ENCODE results near the gene RPS19BP1. TPM values are rescaled to one million over a fixed set of nuclear protein-coding genes. Genes with fewer than 3 reads are reported as not detected.

RPS19BP1 gene
- total RNA-seq, 2 donors from 2014 or later: 42.6 to 47.3 TPM

GRCh38 chr22:39553429-39553828 is 20.9 kb upstream of the RPS19BP1 start:
- ATAC-seq (no peak), DNase-seq (no peak)
- Mint-ChIP-seq H3K4me1 (peaks cover 11% of the 10 kb centered on the region), H3K27me3 (peaks cover 45% of the 10 kb centered on the region), H3K36me3 (ENCODE audit: low read depth) (peaks cover 8% of the 10 kb centered on the region), H3K4me3 (no peak overlapping the region), H3K27ac (no peak overlapping the region)
- H3K9me3 ChIP-seq (ENCODE audit: control insufficient read depth, low read length, poor library complexity, severe bottlenecking): no peaks in the 10 kb centered on the region

- Mint-ChIP-seq H3K4me3 (no peak overlapping the region), H3K27ac (no peak overlapping the region), H3K4me1 (peaks cover 7% of the 10 kb centered on the region), H3K27me3 (peaks cover 58% of the 10 kb centered on the region), H3K36me3 (ENCODE audit: low read depth) (peaks cover 8% of the 10 kb centered on the region)
- no peaks in the 10 kb centered on the region for H3K9me3 ChIP-seq (ENCODE audit: control insufficient read depth, low read length, poor library complexity, severe bottlenecking)
- DNase-seq: no peak
- no peak for ATAC-seq
These were observed 15.0 kb upstream of the RPS19BP1 start for GRCh38 chr22:39547587-39547947.

GRCh38 chr22:39546889-39547586 is 14.5 kb upstream of the RPS19BP1 start:
- Mint-ChIP-seq H3K27ac (no peak overlapping the region), H3K36me3 (ENCODE audit: low read depth) (peaks cover 8% of the 10 kb centered on the region), H3K4me3 (no peak overlapping the region), H3K4me1 (peaks cover 6% of the 10 kb centered on the region), H3K27me3 (peaks cover 58% of the 10 kb centered on the region)
- no peak for ATAC-seq
- no peaks in the 10 kb centered on the region for H3K9me3 ChIP-seq (ENCODE audit: control insufficient read depth, low read length, poor library complexity, severe bottlenecking)
- DNase-seq: no peak

GRCh38 chr22:39545386-39546365 is 13.1 kb upstream of the RPS19BP1 start:
- Mint-ChIP-seq H3K27me3 (peaks cover 46% of the 10 kb centered on the region), H3K36me3 (ENCODE audit: low read depth) (peaks cover 5% of the 10 kb centered on the region), H3K27ac (no peak overlapping the region), H3K4me1 (peaks cover 4% of the 10 kb centered on the region), H3K4me3 (peak overlapping the region; percentile 1)
- H3K9me3 ChIP-seq (ENCODE audit: control insufficient read depth, low read length, poor library complexity, severe bottlenecking): no peaks in the 10 kb centered on the region
- ATAC-seq: peak; percentile 68
- peak; percentile 55 to 56 (median 55) for DNase-seq

GRCh38 chr22:39543095-39543494 is 10.5 kb upstream of the RPS19BP1 start:
- H3K4me1 Mint-ChIP-seq: peaks cover 3% of the 10 kb centered on the region
- no peaks in the 10 kb centered on the region for H3K9me3 ChIP-seq (ENCODE audit: control insufficient read depth, low read length, poor library complexity, severe bottlenecking)
- DNase-seq: no peak
- peaks cover 5% of the 10 kb centered on the region for H3K36me3 Mint-ChIP-seq (ENCODE audit: low read depth)
- peaks cover 33% of the 10 kb centered on the region for H3K27me3 Mint-ChIP-seq
- ATAC-seq: peak; percentile 59
- H3K27ac Mint-ChIP-seq: no peak overlapping the region
- no peak overlapping the region for H3K4me3 Mint-ChIP-seq

- Mint-ChIP-seq H3K36me3 (ENCODE audit: low read depth) (no peaks in the 10 kb centered on the region), H3K4me1 (peaks cover 2% of the 10 kb centered on the region), H3K27me3 (peaks cover 3% of the 10 kb centered on the region), H3K4me3 (no peak overlapping the region), H3K27ac (no peak overlapping the region)
- ATAC-seq (no peak), DNase-seq (no peak)
- H3K9me3 ChIP-seq (ENCODE audit: control insufficient read depth, low read length, poor library complexity, severe bottlenecking): no peaks in the 10 kb centered on the region
These were observed 5.4 kb upstream of the RPS19BP1 start for GRCh38 chr22:39537975-39538374.

- ATAC-seq: no peak
- no peak for DNase-seq
- no peaks in the 10 kb centered on the region for H3K9me3 ChIP-seq (ENCODE audit: control insufficient read depth, low read length, poor library complexity, severe bottlenecking)
- H3K4me1 Mint-ChIP-seq: peaks cover 12% of the 10 kb centered on the region
- no peak overlapping the region for H3K4me3 Mint-ChIP-seq
- H3K27ac Mint-ChIP-seq: no peak overlapping the region
- no peaks in the 10 kb centered on the region for H3K27me3 Mint-ChIP-seq
- no peaks in the 10 kb centered on the region for H3K36me3 Mint-ChIP-seq (ENCODE audit: low read depth)
These were observed 4.2 kb upstream of the RPS19BP1 start for GRCh38 chr22:39536711-39537110.

GRCh38 chr22:39535831-39536449 is 3.4 kb upstream of the RPS19BP1 start:
- H3K27me3 Mint-ChIP-seq: no peaks in the 10 kb centered on the region
- H3K27ac Mint-ChIP-seq: no peak overlapping the region
- DNase-seq: no peak
- H3K36me3 Mint-ChIP-seq (ENCODE audit: low read depth): peaks cover 2% of the 10 kb centered on the region
- no peak for ATAC-seq
- H3K9me3 ChIP-seq (ENCODE audit: control insufficient read depth, low read length, poor library complexity, severe bottlenecking): no peaks in the 10 kb centered on the region
- peaks cover 18% of the 10 kb centered on the region for H3K4me1 Mint-ChIP-seq
- H3K4me3 Mint-ChIP-seq: no peak overlapping the region

GRCh38 chr22:39535357-39535725 is 2.8 kb upstream of the RPS19BP1 start:
- no peaks in the 10 kb centered on the region for H3K9me3 ChIP-seq (ENCODE audit: control insufficient read depth, low read length, poor library complexity, severe bottlenecking)
- Mint-ChIP-seq H3K4me1 (peaks cover 23% of the 10 kb centered on the region), H3K36me3 (ENCODE audit: low read depth) (peaks cover 2% of the 10 kb centered on the region), H3K27ac (no peak overlapping the region), H3K4me3 (no peak overlapping the region), H3K27me3 (no peaks in the 10 kb centered on the region)
- no peak for DNase-seq
- no peak for ATAC-seq

- DNase-seq (peak; percentile 68 to 83 (median 71)), ATAC-seq (no peak)
- H3K4me3 Mint-ChIP-seq: no peak overlapping the region
- H3K9me3 ChIP-seq (ENCODE audit: control insufficient read depth, low read length, poor library complexity, severe bottlenecking): no peaks in the 10 kb centered on the region
- H3K27me3 Mint-ChIP-seq: no peaks in the 10 kb centered on the region
- peaks cover 2% of the 10 kb centered on the region for H3K36me3 Mint-ChIP-seq (ENCODE audit: low read depth)
- peaks cover 28% of the 10 kb centered on the region for H3K4me1 Mint-ChIP-seq
- H3K27ac Mint-ChIP-seq: no peak overlapping the region
These were observed 2.2 kb upstream of the RPS19BP1 start for GRCh38 chr22:39534591-39535356.

- no peak overlapping the region for H3K27ac Mint-ChIP-seq
- H3K9me3 ChIP-seq (ENCODE audit: control insufficient read depth, low read length, poor library complexity, severe bottlenecking): no peaks in the 10 kb centered on the region
- H3K4me1 Mint-ChIP-seq: peaks cover 33% of the 10 kb centered on the region
- H3K4me3 Mint-ChIP-seq: no peak overlapping the region
- DNase-seq (no peak), ATAC-seq (no peak)
- H3K36me3 Mint-ChIP-seq (ENCODE audit: low read depth): peaks cover 2% of the 10 kb centered on the region
- no peaks in the 10 kb centered on the region for H3K27me3 Mint-ChIP-seq
These were observed 1.6 kb upstream of the RPS19BP1 start for GRCh38 chr22:39534092-39534506.

- H3K4me3 Mint-ChIP-seq: peak overlapping the region; percentile 98
- peaks cover 51% of the 10 kb centered on the region for H3K4me1 Mint-ChIP-seq
- DNase-seq (no peak), ATAC-seq (no peak)
- H3K27me3 Mint-ChIP-seq: no peaks in the 10 kb centered on the region
- H3K27ac Mint-ChIP-seq: peak overlapping the region; percentile 95
- H3K9me3 ChIP-seq (ENCODE audit: control insufficient read depth, low read length, poor library complexity, severe bottlenecking): no peaks in the 10 kb centered on the region
- peaks cover 2% of the 10 kb centered on the region for H3K36me3 Mint-ChIP-seq (ENCODE audit: low read depth)
These were observed 1.7 kb downstream of the RPS19BP1 start for GRCh38 chr22:39530692-39531331.

Measured in T-helper 17 cell (primary cell).